HG03521 (cell line): ENCODE measurements around the gene TIMP3.

ENCODE experiments used
- ATAC-seq: cut with Tn5 transposase; IDR thresholded peaks from one replicate; pipeline ENCODE4 v1.9.1; 2021; ENCODE audit warnings: mild to moderate bottlenecking, moderate library complexity; ENCODE audit not compliant: unreplicated experiment

The TIMP3 gene

DNA sequence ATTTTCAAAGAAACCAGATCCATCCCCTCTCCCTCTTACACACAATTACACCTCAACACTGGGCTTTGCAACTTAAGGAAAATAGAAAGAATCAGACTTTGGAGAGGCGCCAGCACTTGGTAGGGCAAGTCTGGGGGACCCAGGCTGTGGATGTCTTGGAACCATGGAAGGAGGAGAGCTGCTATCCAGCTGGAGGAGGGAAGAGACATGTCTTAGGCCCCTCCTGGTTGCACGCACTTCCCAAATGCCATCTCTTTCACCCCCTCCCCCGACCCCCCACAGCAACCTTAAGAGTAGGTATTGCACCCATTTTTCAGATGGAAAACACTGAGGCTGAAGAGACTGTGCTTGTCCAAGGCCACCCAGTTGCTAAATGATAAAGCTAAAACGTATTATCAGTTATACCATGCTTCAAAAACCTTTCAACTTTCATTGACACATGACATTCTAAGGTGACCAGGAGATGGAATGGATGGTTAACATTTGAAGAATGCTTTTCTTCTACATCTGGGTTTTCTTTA lies 3.9 kb downstream of the TIMP3 start:
- ATAC-seq = no peak

DNA sequence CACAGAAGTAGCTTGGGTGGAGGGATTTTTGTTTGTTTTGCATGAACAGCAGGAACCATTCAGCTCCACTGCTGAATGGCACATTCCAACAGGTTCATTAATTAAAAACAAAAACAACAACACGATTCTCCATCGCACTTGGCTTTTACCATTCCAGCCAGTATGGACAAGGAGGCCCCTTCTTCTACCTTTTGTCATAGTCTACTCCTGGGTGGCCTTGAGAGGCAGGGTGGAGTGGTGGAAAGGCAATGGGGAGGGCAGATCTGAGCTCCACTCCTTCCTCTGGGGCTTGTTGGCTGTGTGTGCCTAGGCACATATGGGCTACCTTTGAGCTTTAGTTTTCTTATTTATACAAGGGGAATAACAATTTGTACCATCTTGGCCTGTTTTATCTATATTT lies 4.8 kb downstream of the TIMP3 start:
- ATAC-seq = no peak

DNA sequence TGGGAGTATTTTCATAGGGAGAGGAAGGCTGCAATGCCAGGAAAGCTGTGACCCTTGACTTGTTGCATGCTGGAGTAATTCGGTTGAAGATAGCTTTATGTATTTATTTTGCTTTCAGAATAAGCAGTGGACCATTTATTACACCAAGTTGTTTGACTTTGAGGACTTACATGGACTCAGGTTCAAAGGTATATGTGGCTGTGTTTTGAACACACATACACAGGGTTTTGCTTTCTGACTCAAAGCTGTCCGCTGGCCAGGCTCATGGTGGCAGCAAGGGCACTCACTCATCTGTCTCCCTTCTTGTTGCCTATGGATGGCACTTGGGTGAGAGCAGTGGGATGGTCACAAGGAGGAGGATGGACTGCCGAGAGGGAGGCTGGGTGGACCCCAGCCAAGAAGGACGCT lies 6.5 kb downstream of the TIMP3 start:
- no peak for ATAC-seq

DNA sequence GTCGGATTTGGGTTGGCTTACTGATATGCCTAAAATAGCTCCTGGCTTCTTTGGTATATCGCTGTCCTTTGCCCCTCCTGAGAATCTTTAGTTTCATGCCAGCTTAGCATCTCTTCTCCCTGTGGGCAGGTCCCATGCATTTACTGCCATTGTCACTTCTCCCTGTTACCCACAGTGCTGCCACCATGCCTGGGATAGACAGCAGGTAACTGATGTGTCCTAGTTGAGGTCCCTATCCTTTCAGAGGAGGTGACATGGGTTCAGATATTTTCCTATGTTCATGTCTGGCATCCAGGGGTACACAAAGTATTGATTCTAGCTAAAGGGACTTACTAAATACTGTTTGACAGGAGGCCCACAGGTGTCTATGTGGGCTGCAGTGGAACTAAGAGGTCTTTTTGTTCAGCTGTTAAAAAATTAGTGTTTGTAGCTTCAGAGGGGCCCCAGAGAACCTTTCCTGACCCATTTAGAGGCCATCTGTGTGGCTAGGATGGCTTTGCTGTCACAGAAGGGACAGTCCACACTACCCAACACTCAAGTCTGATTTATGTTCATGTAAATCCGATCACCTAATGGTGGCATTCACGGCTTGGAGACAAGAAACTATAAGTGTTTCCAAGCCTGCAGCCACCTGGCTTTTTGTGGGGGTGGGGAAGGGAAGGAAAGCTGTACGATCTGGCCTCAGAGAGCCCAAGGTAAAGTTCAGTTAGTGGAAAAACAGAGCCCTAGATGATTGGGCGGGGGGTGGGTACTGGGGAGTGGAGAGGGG lies 8.5 kb downstream of the TIMP3 start:
- no peak for ATAC-seq

DNA sequence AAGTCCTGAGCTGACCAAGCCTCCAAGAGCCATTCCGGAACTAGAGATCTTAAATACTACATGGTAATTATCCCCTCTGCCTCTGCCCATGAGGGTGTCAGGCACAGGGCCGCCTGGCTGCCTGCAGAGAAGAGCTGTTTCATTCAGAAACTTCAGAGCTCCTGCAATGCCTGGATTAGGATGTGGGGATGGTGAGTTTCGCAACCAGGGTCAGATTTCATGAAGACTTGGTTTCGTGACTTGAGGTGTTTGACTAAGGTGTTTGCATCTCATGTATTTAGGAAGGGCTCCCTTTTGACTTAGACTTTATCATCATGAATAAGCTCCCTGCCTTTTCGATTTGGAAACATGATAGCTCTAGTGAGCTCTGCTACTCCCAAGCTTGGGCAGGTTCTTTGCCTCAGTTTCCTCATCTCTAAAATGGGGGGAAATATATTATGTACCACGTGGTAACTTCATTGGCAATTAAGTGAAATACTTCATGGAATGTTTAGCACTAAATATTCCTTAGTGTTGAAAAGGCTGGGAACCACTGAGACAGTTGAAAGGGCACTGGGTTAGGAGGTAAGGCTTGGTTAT lies 9.1 kb downstream of the TIMP3 start:
- no peak for ATAC-seq

DNA sequence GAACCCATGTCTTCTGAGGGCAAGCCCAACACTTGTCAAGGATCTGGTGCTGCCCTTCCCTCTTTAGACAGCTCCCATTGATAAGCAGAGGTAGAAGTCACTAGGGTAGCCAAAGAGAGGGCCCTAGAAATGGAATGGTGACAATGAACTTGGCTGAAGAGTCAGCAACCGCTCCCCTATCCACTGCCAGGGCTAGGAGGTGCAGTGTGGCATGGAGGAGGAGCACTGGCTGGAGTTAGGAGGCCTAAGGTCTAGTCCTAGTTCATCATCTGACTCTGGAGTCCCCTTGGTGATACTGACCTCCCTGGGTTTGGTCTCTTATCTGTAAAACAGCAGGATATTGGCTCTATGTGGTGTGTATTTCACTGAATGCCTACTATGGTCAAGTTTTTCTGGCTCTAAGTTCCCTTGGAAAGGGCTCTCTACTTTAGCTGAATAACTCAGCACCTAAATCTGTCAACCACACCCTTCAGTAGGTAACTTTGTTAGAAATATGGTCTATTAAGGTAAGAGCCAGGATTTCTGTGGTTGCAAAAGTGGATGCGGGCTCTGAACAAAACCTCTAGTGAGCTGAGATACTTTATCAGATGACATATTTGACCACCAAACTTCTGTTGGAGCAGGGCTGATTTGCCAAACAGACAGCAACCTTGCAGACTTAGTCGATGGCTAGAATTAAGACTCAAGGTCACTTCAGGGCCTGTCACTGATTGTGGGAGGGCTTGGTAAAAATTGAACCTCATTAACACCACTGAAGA lies 10.5 kb downstream of the TIMP3 start:
- ATAC-seq = no peak

DNA sequence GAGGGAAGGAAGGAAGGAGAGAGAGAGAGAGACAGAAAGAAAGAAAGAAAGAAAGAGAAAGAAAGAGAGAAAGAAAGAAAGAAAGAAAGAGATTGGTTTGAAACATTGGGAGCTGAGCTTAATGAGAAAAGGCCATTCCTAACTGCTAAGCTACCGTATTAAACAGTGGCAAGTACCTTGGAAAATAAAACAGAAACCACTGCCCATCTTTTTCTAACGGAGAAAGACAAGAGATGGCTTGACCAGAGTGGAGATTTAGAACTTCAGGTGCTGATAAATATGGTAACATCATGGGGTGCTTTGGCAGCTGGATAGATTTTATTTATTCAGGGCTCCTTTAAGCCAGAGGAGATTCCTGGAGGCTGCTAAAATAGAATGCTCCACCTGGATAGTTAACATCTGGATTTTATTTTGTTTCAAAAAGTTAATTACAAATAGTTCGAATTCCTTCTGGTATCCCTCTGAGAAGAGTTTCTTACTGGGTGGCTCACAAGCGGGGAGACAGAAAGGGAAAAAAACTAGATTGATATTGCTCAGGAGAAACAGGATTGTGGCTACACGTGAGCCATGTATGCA lies 12.9 kb downstream of the TIMP3 start:
- ATAC-seq = no peak

DNA sequence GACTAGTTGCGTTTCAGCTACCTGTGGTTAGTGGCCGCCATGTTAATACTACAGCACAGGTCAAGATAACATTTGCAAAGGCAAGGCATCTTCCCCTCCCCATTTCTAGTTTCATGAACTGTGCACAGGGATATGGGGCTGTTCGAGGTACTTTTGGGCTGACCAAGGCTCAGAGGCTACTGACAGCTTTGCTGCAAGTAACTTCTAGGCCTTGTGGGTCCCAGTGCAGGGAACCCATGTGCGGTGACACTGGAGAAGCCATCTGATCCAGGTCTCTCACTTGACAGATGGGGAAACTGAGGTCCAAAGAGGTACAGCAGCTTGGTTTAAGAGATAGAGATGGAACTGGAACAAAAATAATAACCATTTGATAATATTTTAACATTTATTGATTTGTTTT lies 13.6 kb downstream of the TIMP3 start:
- no peak for ATAC-seq

DNA sequence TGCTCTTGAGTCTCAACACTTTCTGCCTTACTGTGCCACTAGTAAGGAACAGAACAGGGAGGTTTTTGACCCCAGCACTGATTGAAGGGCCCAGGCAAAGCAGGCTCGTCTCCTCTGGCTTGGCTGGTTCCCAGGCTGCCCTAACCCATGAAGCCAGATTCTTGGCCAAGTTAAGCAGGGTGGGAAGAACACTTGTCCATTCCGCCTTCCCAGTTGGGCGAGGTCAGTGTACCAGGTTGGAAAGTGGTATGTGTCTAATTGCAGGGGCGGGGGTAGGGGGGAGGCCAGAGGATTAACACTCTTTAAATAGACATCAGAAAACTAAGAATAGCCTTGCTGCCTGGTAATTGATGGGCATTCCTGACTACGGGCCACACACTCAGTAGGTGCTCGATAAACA lies 14.4 kb downstream of the TIMP3 start:
- no peak for ATAC-seq

DNA sequence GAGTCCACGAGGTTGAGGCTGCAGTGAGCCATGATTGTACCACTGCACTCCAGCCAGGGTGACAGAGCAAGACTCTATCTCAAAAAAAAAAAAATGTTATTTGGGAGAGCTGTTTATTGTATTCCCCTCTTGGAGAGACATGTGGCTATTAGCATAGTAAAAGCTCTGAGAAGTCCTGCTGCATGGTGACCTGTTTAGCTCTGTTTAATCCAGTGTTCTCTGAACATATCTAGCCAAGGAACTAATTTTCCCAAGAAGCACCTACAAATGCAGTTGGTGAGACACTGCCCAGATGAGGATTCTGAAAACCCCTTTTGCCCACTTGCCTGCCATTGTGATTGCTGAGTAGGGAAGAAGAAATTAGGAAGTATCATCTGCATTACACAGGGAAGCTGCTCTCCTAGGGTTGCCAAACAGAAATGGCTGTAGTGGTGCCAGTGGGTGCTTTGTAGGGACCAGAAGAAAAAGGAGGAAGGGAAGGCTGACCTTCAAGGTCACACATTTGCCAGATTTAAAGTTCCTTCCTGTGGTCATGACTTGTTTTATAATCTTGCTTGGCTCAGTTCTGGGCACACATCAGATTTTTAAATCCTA lies 15.7 kb downstream of the TIMP3 start:
- ATAC-seq = no peak

DNA sequence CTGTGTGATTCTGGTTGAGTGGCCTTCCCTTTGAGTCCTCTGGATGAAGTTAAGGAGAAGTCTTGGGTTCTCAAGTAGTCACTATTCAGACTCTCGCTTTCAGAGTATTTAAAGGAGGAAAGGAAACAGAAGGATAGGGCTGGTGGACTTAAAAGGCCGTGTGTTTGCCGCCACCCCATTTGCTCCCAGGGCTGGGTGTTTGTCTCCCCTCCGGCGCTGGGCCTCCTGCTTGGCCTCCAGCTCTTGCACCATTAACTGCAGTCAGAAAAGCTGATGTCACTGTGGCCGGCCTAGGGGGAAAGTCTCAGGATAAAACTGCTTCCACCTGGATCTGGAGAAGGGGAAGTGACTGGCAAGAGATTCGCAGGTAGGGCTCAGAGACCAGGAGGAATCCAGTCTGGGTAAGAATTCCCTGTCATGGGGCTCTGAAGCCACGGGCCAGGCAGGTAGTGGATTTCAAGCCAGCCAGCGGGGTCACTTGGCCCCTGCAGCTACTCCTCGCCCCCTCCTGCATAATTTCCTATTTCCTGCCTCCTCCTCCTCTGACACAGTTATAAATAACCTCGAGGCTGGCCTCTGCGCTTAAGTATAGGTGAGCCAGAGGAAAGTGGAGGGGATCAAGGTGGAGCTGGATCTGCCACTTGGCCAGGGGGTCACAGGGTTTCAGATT lies 17.1 kb downstream of the TIMP3 start:
- ATAC-seq = no peak

DNA sequence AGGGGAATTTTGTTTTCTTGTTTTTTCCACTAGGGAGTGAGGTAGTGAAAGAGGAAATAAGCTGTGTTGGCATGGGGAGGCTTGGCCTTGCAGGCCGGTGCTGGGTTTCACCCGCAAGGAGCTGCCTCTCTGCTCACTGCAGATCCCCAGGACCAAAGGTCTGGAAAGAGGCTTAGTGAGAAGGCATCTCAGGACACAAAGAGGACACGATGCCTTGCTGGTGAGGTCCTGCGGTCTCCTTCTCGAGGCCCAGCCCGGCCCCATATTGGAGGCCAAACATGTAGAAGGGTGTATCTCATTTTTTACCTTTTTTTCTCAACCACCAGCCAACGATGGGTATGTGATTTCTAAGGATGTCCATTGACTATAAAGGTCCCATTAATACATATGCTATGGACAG lies 17.6 kb downstream of the TIMP3 start:
- no peak for ATAC-seq

DNA sequence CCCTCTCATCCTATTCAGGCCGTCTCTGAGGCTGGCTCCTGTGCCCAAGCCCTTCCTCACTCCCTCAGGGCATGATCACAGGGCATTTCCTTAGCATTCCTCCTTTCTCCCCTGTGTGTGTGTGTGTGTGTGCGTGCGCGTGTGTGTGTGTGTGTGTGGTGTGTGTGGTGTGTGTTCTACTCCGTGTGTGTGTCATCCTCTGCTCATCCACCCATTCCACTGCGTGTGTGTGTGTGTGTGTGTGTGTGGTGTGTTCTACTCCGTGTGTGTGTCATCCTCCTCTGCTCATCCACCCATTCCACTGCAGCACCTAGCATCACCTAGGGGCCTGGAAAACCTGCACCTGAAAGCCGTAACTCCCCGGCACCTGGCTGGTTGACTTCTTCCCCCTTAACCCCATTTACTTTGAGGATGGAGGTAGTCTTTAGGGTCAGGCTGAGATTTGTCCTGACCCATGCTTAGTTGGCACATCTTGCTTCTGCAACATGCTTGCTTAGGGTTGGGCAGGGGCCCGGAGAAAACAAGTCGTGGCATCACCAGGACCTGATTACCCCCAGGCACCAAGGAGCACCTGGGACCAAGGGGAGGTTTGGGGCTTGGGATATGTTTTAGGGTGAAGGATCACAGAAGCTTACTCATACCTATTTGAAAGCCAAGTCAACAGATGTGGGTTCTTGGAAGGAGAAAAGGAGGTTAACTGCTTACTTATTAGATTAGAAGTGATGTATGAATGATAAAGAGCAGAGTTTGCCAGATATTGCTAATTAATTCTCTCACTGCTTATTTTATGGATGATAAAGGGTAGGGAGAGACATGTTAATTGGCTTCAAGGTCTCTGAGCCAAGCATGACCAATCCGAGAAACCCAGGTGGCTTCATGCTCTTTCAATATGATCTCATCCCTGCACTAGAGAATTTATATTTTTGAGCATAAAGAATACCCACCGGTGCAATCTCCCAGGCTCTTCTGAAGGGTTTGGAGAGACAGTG lies 18.9 kb downstream of the TIMP3 start:
- no peak for ATAC-seq

DNA sequence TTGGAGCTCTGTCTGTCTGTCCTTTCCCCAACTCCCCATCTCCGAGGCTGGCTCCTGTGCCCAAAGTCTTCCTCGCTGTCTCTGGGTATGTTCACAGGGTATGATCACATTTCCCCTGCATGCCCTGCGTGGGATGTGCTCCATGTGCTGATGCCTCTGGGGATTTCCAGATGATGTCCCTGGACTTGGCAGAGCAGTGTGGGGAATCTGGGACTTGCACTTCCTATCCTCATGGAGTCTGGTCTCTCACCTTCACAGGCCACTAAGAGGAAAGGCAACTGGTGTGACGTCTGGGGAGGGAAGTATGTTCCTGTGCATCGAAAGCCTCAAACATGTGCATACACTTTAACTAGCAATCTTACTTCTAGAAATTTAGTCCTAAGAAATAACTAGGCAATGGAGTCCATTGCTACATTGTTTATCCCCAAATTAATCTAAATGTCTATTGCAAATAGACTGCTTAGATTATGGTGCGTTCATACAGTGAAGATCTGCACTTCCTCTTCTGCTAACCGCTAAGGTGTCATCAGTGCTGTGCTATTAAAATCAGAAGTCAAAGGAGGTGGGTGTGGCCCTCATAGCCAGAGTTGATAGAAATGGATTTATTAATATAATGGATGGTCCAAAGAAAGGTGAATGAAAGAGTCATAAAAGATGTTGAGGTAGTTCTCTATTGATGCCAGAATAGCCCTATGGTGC lies 20.8 kb downstream of the TIMP3 start:
- no peak for ATAC-seq

DNA sequence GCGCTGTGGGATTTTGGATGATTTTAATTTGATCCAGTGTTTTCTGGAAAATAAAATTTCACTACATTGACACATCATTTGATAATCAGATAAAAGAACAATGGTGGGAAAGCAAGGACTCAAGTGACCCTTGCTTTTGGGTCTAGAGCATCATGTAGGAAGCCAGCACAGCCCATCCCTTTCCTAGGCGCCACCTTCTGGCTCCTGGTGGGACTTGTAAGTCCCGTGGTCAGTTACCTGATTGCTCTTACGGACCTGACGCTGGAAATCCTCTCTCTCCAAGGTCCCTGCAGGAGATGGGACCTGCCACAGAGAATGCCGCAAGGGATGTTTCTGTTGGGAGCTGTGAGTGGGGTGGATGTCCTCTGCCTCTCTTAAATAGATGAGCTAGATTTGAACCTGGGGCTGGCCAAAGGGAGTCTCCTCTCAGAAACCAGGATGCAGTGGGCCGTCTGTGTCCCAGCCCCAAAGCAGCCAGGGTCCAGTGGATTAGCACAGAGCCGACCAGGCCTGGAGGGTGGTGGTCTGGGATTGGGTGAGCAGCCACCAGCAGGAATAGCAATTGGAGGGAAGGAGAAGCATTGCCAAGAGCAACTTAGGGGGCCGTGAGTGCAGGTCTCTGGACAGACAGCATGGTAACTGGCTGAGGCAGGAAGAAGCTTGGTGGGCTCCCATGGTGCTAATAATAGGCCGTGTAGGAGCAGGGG lies 21.7 kb downstream of the TIMP3 start:
- no peak for ATAC-seq

DNA sequence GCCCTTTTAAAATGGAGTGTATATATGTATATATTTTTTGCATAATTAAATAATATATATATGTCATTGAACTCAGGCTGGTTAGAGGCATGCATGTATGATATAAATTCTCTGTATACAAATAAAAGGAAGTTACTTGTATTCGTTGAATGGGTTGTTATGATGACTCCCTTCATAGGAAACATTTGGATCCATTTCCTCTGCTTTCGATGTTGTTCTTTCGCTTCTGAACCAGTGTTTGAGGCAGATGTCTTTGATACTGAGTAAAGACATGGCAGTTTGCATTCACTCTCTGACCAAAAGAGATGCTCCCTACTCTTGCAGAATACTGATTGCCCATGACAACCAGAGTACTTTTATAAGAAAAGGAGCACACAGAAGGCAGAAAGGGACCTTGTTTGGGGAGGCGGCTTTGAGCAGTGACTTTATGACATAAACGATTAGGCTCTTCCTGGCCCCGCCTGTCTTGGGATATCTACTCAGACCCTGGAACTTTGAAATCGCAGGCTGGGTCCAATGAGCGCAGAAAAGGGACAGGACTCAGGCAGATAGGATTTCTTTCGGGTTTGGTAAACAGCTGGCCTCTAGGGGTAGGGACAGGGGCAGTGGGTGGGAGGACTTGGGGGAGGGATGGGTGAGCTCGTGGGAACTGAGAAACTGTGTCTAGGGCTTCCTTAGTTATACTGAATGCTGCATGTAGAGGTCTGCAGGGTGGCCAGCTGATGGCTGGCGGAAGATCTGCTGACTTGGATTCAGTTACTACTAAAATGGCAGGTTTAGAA lies 23.2 kb downstream of the TIMP3 start:
- no peak for ATAC-seq

DNA sequence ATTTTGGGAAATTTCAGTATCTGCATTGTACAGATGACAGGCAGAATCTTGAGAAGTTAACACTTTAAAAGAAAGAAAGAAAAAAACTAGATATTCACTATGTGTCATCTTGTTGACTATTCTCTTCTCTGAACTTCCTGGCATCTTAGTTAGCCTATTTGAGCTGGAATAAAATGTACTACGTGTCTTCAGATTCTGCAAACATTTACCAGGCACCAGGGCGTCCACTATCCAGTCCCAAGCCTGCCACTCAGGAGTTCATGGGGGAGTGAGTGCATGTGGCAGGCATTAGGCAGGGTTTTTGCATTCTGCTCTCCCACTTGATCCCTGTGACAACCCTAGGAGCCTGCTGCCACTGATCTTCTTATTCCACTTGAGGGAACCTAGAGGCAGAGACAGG lies 25.0 kb downstream of the TIMP3 start:
- no peak for ATAC-seq
